Measurements from ENCODE around the gene PRDX2.
"Not testable (repeated sequence)": the region's sequence is repeated elsewhere in the genome, so short reads cannot be mapped to it uniquely, and the experiment has no call there.

PRDX2 gene

DNA sequence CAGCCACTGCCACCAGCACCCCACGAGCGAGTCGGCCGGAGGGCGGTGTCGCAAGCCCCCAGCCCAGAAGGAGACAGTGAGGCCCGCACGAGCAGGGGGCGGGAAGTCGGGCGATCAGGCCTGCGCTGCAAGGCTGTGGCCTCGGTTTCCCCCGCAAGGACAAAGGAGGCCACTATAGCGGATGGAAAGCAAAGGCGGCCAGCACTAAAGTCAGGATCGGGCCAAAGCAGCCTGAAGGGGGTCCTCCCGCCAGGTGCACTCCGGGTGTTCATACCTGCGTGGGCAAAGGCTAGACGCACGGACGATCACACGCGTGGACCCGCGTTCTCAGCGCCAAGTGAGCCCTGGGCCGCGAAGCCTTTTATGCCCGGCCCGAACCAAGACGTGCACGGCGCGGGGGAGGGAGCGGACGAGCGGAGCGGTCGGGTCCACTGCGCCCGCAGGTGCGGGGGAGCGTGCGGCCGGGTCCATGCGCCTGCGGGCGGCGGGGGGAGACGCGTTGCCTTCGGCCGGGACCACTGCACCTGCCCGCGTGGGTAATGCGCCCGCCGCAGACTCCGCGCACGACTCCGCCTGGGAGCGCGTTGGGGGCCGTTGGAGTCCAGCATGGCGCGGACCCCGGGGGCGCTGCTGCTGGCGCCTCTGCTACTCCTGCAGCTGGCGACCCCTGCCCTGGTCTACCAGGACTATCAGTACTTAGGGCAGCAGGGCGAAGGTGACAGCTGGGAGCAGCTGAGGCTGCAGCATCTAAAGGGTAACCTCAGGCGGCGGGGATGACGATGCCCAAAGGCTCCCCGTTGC lies at the start of gene PRDX2, which contains the start of gene THSD8:
TSS of gene PRDX2 (minus strand) at position 335 of the 801 bp plus-strand sequence. CDS start 539 bp downstream, outside the sequence.
TSS of gene THSD8 (plus strand) at position 604 of the 801 bp plus-strand sequence. CDS start at position 607, 3 bp downstream.
- DNase-seq, result peak; percentile 68 to 81

DNA sequence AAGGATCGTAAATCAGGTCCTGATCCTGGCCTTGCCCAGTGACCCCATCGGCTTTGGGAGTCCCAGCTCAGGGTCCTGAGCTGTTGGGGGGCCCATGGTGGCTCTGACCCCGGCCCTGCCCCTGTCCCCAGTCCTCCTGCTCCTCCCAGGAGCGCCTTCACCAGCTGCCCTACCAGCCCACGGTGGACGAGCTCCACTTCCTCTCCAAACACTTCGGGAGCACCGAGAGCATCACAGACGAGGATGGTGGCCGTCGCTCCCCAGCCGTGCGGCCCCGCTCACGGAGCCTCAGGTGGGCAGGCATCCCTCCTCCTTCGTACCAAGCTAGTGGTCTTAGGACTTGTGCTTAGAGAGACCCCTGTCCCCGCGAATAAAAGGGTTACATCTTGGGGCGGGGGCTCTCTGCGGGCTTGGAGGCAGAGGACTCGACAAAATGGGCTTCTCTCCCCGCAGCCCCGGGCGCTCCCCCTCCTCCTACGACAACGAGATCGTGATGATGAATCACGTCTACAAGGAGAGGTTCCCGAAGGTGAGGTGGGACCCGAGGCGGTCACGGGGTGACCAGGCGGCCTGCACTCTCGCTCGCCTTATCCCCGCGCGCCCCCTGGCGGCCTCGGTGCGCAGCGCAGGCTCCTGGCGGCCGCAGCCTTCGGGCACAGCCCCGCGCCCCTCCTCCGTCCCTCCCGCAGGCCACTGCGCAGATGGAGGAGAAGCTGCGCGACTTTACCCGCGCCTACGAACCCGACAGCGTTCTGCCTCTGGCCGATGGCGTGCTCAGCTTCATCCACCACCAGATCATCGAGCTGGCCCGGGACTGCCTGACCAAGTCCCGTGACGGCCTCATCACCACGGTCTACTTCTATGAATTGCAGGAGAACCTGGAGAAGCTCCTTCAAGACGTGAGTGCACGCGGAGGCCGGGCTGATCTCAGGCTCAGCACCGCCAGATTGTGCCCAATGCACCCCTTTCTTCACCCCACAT lies 45.8 kb upstream of the PRDX2 start:
- peak; percentile 94 to 96 for DNase-seq

DNA sequence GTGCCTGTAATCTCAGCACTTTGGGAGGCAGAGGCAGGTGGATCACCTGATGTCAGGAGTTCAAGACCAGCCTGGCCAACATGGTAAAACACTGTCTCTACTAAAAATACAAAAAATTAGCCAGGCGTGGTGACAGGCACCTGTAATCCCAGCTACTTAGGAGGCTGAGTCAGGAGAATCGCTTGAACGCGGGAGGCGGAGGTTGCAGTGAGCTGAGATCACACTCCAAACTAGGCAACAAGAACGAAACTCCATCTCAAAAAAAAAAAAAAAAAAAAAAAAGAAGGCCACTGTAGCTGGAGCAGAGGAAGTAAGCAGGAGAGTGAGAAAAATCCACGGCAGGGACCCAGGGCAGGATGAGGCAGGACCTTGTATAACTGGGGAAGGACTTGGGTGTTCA lies 45.0 kb upstream of the PRDX2 start:
- DNase-seq, result not testable (repeated sequence)

DNA sequence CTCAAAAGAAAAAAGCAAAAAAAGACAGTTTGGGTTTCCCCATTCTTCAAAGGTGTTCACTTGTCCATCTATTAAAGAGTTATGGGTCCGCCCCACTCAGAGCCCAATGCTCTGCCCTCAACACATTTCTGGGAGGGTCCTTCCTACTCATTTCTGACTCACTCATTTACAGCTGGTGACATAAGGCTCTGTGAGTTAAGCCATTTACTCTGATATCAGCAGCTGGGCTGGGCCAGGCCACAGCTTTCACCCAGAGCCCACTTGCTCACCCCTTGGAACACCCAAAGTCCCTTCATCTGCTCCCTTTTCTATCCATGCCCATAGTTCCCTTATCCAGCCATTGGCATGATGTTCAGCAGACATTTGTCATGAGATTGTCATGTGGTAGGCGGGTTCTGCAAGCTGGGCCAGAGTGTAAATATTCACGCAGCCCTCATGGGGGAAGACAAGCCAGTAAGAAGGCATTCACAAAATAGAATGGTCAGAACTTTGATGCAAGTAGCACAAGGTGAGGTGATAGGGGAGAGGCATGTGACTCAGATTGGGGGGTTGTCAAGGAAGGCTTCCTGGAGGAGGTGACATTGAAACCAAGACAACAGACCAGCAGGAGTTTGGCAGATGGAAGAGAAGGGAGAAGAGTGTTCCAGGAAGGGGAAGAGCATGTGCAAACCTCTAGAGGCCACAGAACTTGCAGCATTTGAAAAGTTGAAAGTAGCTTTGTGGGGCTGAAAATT lies 42.6 kb upstream of the PRDX2 start:
- no peak for DNase-seq

DNA sequence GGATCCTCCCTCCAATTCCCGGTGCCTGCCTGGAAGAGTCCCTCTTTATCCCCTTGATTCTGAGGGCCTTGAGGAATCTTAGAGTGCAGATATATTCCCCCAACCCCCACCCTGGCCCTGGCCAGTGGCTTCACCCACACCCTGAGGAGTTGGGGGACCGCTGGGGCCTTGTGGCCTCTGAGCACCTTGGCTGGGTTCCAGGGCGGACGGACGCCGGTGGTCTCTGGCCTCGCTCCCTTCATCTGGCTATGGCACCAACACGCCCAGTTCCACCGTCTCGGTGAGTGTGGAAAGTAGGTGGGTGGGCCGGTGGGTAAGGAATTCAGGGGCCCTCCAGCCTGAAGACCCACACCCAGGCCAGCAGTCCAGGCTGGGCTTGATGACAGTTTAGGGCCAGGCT lies 41.7 kb upstream of the PRDX2 start:
- DNase-seq, result no peak

DNA sequence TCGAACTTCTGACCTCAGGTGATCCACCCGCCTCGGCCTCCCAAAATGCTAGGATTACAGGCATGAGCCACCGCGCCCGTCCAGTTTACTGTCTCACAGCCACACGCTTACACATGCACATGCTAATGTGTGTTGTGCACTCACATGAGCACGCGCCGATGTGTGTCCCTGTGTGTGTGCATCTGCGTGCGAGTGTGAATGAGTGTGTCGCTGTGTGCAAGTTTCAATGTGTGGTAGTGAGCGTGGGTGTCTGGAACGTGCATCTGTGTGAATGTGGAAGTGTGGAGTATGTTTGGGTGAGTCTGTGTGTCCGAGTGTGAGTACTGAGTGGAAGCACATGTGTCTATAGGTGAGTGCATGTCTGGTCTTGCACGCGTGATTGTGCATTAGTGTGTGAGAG lies 40.9 kb upstream of the PRDX2 start:
- DNase-seq, result no peak

DNA sequence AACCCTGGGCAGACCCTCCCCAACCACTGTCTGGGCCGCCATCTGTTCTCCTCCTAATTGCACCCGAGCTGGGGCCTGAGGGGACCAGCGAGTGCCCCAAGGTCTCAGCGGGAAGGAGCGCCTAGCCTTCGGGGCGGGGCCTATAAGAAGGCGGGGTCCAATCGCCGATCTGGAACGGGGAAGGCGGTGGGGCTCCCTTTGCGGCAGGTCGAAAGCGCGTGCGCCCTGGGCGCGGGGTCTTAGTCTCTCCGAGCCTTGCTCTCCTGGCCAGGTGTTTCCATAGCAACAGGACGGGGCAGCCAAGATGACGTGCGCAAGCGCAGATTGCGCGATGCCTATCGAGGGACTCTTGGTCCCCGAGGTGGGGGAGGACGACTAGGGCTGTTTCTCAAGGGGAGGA lies 39.5 kb upstream of the PRDX2 start:
- DNase-seq, result no peak

DNA sequence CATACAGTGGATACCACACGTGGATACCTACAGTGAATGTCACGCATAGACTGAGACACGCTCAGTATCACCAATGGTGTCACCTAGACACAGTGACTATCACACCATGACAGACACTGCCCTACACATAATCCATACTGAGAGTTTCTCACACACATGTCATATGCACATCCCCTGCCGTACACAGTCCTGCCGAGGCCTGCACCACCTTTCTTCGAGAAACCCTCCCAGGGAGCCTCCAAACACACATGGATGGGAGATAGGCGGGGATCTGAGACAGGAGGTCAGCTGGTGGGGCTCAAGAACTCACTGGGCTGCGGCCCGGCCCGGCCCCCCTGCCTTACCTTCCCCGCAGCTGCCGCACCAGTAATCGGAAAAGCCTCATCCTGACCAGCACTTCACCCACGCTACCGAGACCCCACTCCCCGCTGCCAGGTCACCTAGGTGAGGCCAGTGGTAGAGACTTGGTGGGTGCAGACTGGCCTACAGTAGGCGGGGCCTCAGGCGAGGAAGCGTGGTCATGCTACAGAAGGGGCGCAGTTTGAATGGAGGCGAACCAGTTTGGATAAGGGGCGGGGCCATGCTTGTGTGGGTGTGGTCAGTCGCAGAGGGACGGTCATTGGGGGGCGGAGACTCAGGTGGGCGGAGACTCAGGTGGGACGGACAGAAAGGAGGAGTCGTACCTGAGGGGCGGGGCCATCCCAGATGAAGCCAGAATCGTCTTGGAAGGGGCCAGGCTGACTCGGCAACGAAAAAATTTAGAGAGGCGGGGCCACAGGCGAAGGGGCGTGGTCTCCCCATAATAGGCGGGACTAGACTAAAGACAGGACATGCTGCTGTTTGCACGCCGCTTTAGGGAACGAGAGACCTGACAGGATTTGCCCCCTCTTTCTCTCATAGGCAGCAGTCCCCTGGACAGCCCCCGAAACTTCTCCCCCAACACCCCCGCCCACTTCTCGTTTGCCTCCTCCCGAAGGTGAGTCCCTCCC lies 38.8 kb upstream of the PRDX2 start:
- peak; percentile 56 to 59 for DNase-seq

DNA sequence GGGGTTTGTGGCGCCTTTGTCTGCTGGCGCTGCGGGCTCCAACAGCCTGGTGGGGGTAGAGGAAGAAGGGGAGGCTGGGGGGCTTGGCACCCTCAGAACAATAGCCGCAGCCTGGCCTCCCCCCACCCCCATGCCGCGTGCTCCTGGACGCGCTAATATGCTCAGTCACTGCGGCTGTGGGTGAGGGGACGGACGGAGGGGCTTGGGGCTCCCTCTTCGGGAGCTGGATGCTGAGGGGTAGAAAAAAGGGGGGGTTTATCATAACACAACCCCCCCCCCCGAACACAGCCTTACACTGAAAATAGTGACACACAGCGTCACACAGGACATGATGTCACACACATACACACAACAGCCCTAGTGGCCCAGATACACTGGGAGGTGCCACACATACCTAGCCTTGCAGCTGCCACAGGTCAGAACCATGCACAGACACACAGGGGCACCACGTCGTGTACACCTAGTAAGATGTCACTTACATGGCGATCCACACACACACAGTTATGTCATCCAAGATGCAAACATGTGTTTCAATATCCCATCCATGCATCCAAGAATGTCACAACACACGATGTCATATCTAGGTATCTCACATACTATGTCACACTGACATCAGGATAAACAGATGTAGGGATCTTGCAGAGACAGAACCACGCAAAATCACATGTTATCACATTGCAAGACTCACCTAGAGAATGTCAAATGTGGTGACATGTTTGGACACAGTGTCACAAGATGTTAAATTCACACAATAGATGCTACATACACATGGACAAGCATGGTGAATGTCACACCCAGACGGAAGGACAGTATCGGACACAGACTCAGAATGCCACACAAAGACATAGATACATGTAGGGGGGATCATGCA lies 37.5 kb upstream of the PRDX2 start:
- DNase-seq, result no peak

DNA sequence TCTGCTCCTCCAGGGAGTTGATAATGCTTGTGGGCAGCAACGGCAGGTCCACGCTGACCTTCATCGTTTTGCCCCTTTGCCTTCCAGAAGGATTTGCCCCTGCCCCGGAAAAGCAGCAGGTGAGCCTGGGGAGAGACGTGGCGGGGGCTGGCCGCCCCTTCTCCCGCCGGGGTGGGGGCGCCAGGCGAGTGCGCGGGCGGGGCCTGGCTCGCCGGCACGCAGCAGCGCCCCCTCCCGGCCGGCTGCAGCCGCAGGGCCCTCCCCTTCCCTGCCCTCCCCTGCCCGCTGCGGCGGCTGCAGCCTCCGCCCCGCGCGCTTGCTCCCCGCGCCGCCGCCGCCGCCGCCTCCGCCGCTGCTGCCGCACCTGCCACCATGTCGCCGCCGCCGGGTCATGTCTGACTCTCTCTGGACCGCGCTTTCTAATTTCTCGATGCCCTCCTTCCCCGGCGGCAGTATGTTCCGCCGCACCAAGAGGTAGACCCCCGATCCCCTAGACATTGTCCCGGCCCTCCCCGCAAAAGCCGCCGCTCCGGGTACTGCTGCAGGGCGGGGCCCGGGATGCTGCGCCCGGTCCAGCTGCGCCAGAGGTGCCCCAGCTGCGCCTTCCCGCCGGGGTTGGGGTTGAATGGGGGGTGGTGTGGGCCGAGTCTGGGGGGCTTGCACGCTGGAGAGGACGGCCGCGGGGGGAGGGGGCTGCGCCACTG lies 36.7 kb upstream of the PRDX2 start, which contains the start of gene MAST1:
TSS of gene MAST1 (plus strand) at position 334 of the 704 bp plus-strand sequence. CDS start at position 392, 58 bp downstream.
- DNase-seq, result peak in 1 of 2 donors; percentile 58

DNA sequence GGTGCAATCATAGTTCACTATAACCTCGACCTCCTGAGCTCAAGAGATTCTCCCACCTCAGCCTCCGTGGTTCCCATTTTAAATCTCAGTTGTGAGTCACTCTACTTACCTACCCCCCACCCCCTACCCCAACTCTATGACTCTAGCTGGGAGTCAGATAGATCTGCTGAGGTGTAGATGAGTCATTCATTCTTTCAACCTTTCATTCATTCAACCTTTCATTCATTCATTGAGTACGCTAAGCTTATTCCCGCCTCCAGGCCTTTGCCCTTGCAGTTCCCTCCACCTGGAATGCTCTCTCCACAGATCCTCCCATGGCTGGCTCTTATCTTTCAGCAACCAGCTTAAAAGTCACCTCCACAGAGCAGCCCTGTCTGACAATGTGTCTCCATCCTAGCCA lies 35.6 kb upstream of the PRDX2 start:
- DNase-seq, result no peak

DNA sequence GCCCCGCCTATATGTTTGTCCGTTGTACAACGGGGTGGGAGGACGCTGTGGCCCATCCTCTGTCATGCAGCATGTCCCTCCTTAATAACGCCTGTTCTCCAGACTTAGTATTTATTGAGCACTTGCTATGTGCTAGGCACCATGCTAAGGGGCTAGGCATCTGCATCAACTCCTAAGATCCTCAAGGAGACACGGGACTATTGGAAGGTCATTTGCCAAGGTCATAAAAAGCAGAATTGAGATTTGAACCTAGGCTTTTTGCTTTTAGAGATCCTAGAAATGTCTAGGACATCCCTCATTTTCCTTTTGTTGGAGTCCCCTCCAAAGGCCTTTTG lies 34.9 kb upstream of the PRDX2 start:
- no peak for DNase-seq

DNA sequence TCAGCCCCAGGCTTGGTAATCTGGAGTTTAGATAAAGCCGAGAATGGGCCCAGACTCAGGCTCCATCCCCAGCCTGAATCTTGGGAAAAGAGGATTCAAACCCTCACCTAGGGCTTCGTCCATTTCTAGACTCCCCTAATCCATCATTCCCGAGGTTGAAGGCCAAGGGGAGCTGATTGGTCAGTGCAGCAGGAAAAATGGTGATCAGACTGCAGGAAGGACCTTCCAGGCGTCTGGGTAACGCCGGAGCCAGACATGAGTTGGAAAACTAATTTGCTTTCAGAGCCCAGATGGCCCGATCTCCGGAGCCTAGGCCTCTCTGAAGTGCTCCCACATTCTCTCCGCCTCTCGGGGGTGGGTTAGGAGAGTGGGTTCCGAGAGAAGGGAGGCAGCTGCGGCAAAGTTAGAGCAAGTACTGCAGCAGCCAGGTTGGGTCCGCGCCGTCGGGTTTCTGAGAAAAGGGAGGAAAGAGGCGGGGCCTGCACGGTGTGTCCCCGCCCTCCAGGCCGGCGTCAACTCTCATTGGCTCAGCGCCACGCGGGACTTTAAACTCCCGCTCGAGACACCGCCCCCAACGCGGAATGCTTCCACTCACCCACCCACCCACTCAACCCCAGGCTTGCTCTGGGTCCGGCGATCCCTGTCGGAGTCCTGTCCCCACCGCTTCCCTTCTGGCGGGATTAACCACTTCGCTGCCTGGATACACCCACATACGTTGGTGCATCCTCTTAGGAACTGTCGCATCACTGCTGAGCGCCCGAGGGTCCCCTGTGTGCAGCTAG lies 33.6 kb upstream of the PRDX2 start:
- no peak for DNase-seq

DNA sequence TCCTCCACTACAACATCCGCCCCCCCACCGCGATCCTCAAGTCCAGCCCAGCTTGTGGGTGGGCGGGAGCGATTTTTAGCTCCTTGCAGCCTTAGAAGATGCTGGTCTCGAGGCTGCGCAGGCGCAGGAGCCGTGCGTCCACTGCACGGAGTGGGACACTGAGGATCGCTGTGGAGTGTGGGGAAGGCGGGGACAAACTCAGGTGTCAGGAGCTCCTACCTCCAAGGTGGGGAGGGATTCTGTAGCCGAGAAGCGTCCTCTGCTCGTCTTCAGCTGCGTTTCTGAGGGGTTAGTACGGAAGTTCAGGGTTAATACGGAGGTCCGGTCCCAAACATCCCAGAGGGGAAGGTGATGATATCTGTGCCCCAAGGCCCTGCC lies 33.0 kb upstream of the PRDX2 start, which contains the start of gene RTBDN:
TSS of gene RTBDN (minus strand) at position 14 of the 378 bp plus-strand sequence. CDS start 4,600 bp downstream, outside the sequence.
- no peak for DNase-seq

DNA sequence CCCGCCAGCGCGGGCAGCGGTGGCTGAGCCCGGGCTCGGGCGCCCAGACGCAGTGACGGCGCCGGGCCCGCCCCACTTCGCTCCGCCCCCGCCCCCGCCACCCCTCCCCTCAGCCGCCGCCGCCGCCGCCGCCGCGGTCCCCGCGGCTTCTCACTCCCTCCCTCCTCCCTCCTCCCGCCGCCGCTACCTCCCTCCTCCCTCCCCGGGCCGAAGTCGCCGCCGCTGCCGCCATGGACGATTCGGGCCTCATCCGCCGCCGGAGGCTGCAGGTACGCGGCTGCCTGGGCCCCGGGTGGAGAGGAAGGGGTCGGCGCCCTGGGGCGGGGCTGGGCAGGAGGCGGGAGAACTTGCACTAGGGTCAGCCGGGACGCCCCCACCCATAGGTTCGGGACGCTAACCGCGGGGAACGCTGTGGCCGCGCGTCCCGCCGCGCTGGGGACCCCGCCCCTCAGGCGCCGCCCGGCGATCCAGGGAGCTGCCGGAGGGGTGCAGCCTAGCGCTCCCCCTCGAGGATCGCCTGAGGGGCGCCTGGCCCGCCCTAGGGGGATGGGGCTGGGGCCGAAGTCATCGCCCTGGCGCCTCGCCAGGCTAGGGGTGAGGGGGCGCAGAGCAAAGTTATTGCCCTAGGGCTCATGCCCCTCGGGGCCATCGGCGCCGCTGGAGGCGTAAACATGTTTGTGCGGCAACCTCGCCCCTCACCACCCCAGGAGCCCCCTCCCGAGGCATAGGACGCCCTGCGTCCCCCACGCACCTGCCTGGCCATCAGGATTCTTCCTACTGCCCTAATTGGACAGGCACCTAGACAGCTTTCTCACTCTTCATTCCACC lies 32.4 kb upstream of the PRDX2 start:
- DNase-seq, result no peak

DNA sequence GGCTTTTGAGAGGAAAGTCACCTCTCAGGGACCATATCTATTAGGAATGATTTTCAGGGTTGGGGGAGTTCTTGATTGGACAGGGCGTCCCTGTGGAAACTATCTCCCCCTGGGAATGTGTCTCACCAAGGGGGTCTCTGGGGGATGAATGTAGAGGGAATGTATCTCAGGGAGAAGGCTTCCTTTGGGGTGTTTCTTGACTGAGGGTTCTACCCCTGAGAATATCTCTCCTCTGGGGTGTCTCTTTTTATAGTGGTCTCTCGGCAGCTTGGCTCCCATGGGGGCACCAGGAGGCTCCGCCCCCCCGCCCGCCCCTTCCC lies 31.8 kb upstream of the PRDX2 start:
- no peak for DNase-seq

DNA sequence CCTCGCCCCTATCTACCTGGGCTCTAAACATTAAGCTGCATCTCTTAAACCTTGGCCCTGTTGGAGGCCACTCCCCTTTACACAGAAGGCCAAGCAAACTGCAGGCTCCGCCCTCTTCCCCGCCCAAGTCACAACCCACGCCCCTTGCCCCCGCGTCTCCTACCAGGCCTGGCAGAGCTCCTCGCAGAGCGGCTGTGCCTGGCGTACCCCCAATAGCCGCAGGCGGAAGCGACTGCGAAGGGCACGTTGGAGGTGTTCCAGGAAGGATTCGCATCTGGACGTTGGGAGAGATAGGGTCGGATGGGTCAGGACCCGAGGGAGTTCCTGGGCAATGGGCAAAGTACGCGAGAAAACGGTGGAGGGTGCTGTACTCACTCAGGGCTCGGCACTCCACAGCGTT lies 26.9 kb upstream of the PRDX2 start:
- no peak for DNase-seq

Data from stimulated activated CD4-positive, alpha-beta T cell treated with anti-CD3 and anti-CD28 coated beads, Interleukin-2, amount 100 ng/mL, for 48 hours (primary cell).